ENCODE data around the gene MRPS34. TPM values are rescaled to one million over a fixed set of nuclear protein-coding genes. Genes with fewer than 3 reads are reported as not detected.

Gene MRPS34
- total and polyA plus RNA-seq, 10 of the 15 experiments (the other 5 are each of a cell fraction or from before 2014, with no cell fraction given) = 3.6 to 285 (median 147) TPM

DNA sequence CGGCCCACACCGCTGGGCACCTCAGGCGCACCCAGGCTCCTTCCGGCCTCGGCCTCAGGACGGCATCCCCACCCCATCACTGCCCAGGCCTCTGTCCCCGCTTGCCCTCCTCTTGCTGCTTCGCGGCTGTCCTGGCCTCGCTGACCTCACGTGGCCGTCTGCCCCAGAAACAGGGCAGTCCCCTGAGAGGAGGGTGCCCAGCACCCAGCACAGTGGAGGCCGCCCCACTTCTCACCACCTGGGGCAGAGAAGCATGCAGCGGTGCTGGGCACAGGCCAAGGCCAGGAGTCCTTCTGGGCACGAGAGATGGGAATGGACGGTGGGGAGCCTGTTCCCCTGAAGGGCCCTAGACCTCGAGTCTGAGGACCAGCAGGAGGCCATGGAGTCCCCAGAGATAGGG, 44.8 kb upstream of the MRPS34 start:
- in situ Hi-C loops (cut with MboI) = no loop called here
- H3K79me2 ChIP-seq (ENCODE audit: control insufficient read depth, insufficient read depth, low read length) = no peaks in the 10 kb centered on the region
- FAIRE-seq (no peak), ATAC-seq (no peak), DNase-seq (ENCODE audit: low read depth, low spot score) (no peak)
- no peaks in the 10 kb centered on the region for H3K9me3 ChIP-seq (replicated peaks; ENCODE audit: control insufficient read depth, insufficient read depth, low read length)
- no peak overlapping the region for H3K9ac ChIP-seq (ENCODE audit: control insufficient read depth, insufficient read depth, low read length)
- ChIA-PET SMC1A (ENCODE audit: uncharacterized antibody, unreplicated experiment) (no interaction called here), POLR2A (no interaction called here), CTCF (no interaction called here), RAD21 (ENCODE audit: unreplicated experiment) (no interaction called here)
- TF ChIP-seq WRNIP1 (IDR thresholded peaks at IDR 0.05; ENCODE audit: borderline replicate concordance, low read depth, low read length) = no peak
- no peak for TF ChIP-seq RUNX3 (IDR thresholded peaks at IDR 0.05; ENCODE audit: low read length)
- no peak for TF ChIP-seq ASH2L (IDR thresholded peaks at IDR 0.05; ENCODE audit: borderline replicate concordance, low read depth)
- no peak for TF ChIP-seq ETV6 (conservative IDR thresholded peaks at IDR 0.05 in 1 of 2, IDR thresholded peaks at IDR 0.05 in 1 of 2; ENCODE audit: borderline replicate concordance in 1 of 2, low read depth in 1 of 2)
- no peak for TF ChIP-seq NBN (IDR thresholded peaks at IDR 0.05)
- TF ChIP-seq BCLAF1 (IDR thresholded peaks at IDR 0.05) = no peak
- no peak for TF ChIP-seq ATF7 (IDR thresholded peaks at IDR 0.05; ENCODE audit: low read depth)
- TF ChIP-seq RB1 (IDR thresholded peaks at IDR 0.05; ENCODE audit: borderline replicate concordance) = no peak
- TF ChIP-seq, protein P1, sequence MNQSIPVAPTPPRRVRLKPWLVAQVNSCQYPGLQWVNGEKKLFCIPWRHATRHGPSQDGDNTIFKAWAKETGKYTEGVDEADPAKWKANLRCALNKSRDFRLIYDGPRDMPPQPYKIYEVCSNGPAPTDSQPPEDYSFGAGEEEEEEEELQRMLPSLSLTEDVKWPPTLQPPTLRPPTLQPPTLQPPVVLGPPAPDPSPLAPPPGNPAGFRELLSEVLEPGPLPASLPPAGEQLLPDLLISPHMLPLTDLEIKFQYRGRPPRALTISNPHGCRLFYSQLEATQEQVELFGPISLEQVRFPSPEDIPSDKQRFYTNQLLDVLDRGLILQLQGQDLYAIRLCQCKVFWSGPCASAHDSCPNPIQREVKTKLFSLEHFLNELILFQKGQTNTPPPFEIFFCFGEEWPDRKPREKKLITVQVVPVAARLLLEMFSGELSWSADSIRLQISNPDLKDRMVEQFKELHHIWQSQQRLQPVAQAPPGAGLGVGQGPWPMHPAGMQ (IDR thresholded peaks at IDR 0.05; ENCODE audit: borderline replicate concordance) = no peak
- TF ChIP-seq SKIL (IDR thresholded peaks at IDR 0.05; ENCODE audit: low read depth, poor library complexity, severe bottlenecking) = no peak
- no peak for TF ChIP-seq KLF5 (IDR thresholded peaks at IDR 0.05; ENCODE audit: partially characterized antibody)
- no peak for TF ChIP-seq ESRRA (IDR thresholded peaks at IDR 0.05; ENCODE audit: low read length)
- H3K27me3 ChIP-seq (replicated peaks in 1 of 2; ENCODE audit: control insufficient read depth in 2 of 2, insufficient read depth in 2 of 2, low read length in 1 of 2) = no peaks in the 10 kb centered on the region
- no peak overlapping the region for H2AFZ ChIP-seq (ENCODE audit: control insufficient read depth, low read depth, low read length)
- H3K4me1 ChIP-seq (ENCODE audit: control insufficient read depth, insufficient read depth, low read length) = no peaks in the 10 kb centered on the region
- intact Hi-C loops (cut with micrococcal nuclease; ENCODE audit: unreplicated experiment) = no loop called here
- BruUV-seq (replicated peaks) = no TSS peak
- H3K4me3 ChIP-seq = no peak overlapping the region
- H4K20me1 ChIP-seq (ENCODE audit: control insufficient read depth, insufficient read depth) = no peaks in the 10 kb centered on the region
- H3K36me3 ChIP-seq (ENCODE audit: control insufficient read depth in 2 of 2, insufficient read depth in 2 of 2, low read length in 1 of 2) = no peaks in the 10 kb centered on the region; a peak in 2 of 4 replicates
- 90% methylated on average over 17 of the region's 17 CpGs for WGBS (ENCODE audit: insufficient coverage, insufficient replicate concordance, low lambda C conversion rate, missing lambda C conversion rate)
- H3K4me2 ChIP-seq (ENCODE audit: control insufficient read depth, insufficient read depth) = no peak overlapping the region
- H3K27ac ChIP-seq (ENCODE audit: control insufficient read depth, insufficient read depth) = no peak overlapping the region

All from GM12878 (cell line).